Activated T-helper 2 cell treated with anti-CD3 and anti-CD28 coated beads, Interferon-gamma antibody, Interleukin-2, Interleukin-4, amounts not matched to agents 10 μg/mL and 5 μg/mL and 100 μg/mL, durations not matched to agents 14 hours and 24 hours and 36 hours (primary cell): Measurements from ENCODE around the gene GPER1. TPM values are rescaled to one million over a fixed set of nuclear protein-coding genes. Genes with fewer than 3 reads are reported as not detected.
A peak's percentile ranks its signal among the peaks of the same experiment; 100 is the strongest.
"Not testable (repeated sequence)": the region's sequence is repeated elsewhere in the genome, so short reads cannot be mapped to it uniquely, and the experiment has no call there.

Experiments used
- DNase-seq: peaks from one replicate; pipeline ENCODE4 v3.0.0; 2021; ENCODE audit warnings: low spot score
- H3K27ac Mint-ChIP-seq: one replicate; pipeline ENCODE4 v1.8.0; 2021; ENCODE audit warnings: mixed read lengths
- H3K27me3 Mint-ChIP-seq: one replicate; pipeline ENCODE4 v1.8.0; 2021; ENCODE audit warnings: low read depth, mixed read lengths
- H3K36me3 Mint-ChIP-seq: one replicate; pipeline ENCODE4 v1.8.0; 2021; ENCODE audit warnings: low read depth, mixed read lengths
- H3K4me1 Mint-ChIP-seq: one replicate; pipeline ENCODE4 v1.8.0; 2021; ENCODE audit warnings: low read depth, mixed read lengths
- H3K4me3 Mint-ChIP-seq: one replicate; pipeline ENCODE4 v1.8.0; 2021; ENCODE audit warnings: low read depth, mild to moderate bottlenecking, moderate library complexity, mixed read lengths
- H3K9me3 Mint-ChIP-seq: one replicate; pipeline ENCODE4 v1.8.0; 2021; ENCODE audit warnings: mixed read lengths
- intact Hi-C: fragments of 100-400 bp; cut with micrococcal nuclease; formaldehyde crosslinking; loops from one replicate; pipeline ENCODE4 v1.15.1; 2023
- total RNA-seq: library from RNA; stranded (reverse); gene quantifications from 2 replicates; pipeline ENCODE4 v1.2.3, GENCODE V29; 2022

GPER1 gene
- total RNA-seq, 1 donor from 2014 or later, result 0.37 TPM

GRCh38 chr7:1108264-1108920 lies 20.5 kb downstream of the GPER1 start:
- Mint-ChIP-seq H3K36me3 (no peaks in the 10 kb centered on the region), H3K27ac (no peak overlapping the region), H3K9me3 (no peaks in the 10 kb centered on the region), H3K4me3 (no peak overlapping the region), H3K27me3 (no peaks in the 10 kb centered on the region), H3K4me1 (peaks cover 11% of the 10 kb centered on the region)
- intact Hi-C loops, result no loop called here
- DNase-seq, result no peak

DNA sequence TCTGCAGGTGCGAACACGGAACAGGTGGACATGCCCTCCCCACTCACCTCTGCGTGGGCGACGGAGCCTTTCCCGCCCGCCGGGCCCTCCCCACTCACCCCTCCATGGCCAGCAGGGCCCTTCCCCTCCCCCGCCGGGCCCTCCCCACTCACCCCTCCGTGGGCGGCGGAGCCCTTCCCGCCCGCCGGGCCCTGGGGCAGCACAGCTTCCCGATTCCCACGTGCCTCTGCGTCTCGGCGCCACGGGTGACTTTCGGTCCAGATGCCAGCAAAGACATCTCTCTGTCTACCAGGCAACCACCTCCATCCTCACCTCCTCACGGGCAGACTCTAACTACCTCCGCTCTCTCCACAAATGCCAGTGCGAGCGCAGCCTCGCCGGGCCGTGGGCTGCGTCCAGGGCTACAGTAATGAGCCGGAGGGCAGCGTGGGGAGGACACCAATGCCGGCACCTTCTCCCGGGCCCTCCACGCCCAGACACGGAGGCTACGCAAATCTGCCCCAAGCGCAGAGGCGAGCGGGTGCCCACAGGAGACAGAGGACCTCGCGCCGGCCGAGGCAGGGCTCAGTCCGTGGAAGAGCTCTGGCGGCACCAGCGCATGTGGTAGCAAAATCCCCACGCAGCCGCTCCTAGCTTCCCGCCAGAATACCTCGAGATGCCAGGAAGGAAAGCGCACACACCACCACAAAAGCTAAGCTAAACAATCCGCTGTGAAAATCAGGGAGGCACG lies 21.8 kb downstream of the GPER1 start:
- no peak for DNase-seq
- intact Hi-C loops, result no loop called here
- no peak overlapping the region for H3K4me3 Mint-ChIP-seq
- H3K9me3 Mint-ChIP-seq, result no peaks in the 10 kb centered on the region
- no peak overlapping the region for H3K27ac Mint-ChIP-seq
- no peaks in the 10 kb centered on the region for H3K36me3 Mint-ChIP-seq
- no peaks in the 10 kb centered on the region for H3K27me3 Mint-ChIP-seq
- peaks cover 3% of the 10 kb centered on the region for H3K4me1 Mint-ChIP-seq

DNA sequence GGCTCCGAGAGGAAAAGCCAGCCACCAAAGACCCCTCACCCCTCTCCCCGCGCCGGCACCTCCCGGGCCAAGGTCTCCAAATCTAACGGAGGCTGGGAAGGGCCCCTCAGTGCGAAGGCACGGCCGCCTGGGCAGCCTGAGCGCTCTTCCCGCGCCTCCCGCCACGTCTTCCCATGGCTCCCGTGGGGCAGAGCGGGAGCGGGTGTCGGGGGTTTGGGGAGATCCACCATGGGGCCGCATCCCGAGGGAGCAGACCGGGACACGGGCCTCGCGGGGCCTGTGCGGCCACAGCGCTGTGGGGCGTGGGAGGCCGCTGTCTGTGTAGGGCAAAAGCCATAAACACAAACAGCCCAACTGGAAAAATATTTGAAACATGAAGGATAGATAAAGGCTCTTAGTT lies 22.4 kb downstream of the GPER1 start:
- Mint-ChIP-seq H3K36me3 (no peaks in the 10 kb centered on the region), H3K4me1 (no peaks in the 10 kb centered on the region), H3K27ac (no peak overlapping the region), H3K4me3 (no peak overlapping the region), H3K27me3 (no peaks in the 10 kb centered on the region), H3K9me3 (peaks cover 2% of the 10 kb centered on the region)
- no peak for DNase-seq
- intact Hi-C loops, result no loop called here

- Mint-ChIP-seq H3K4me1 (no peaks in the 10 kb centered on the region), H3K27me3 (no peaks in the 10 kb centered on the region), H3K36me3 (no peaks in the 10 kb centered on the region), H3K9me3 (peaks cover 9% of the 10 kb centered on the region), H3K4me3 (no peak overlapping the region), H3K27ac (no peak overlapping the region)
- intact Hi-C loops, result no loop called here
- DNase-seq, result no peak
Observed at GRCh38 chr7:1111156-1111555, 23.2 kb downstream of the GPER1 start.

- Mint-ChIP-seq H3K27me3 (no peaks in the 10 kb centered on the region), H3K4me1 (no peaks in the 10 kb centered on the region), H3K27ac (no peak overlapping the region), H3K9me3 (peaks cover 9% of the 10 kb centered on the region), H3K4me3 (no peak overlapping the region), H3K36me3 (no peaks in the 10 kb centered on the region)
- DNase-seq, result no peak
- intact Hi-C loops, result no loop called here
Observed at GRCh38 chr7:1112109-1112508, 24.2 kb downstream of the GPER1 start.

- Mint-ChIP-seq H3K27me3 (no peaks in the 10 kb centered on the region), H3K36me3 (peaks cover 6% of the 10 kb centered on the region), H3K9me3 (peaks cover 14% of the 10 kb centered on the region), H3K4me3 (no peak overlapping the region), H3K27ac (no peak overlapping the region), H3K4me1 (peaks cover 4% of the 10 kb centered on the region)
- intact Hi-C loops, result no loop called here
- DNase-seq, result no peak
Observed at GRCh38 chr7:1112625-1113547, 25.0 kb downstream of the GPER1 start.

DNA sequence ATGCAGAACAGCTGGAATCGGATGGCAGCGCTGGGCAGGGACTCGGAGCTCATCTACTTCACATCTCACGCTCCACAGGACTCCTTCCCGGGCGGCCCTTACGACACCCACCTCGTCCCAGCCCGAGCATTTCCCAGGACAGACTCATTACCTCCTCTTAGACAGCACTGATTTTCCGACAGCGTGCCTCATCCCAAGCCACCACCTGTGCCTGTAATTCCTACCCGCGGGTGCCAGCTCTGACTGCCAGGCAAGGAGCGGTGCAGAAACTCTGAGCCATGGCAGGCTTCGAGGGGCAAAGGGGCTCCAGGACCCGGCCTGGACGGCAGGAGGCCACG lies 25.6 kb downstream of the GPER1 start:
- DNase-seq, result no peak
- intact Hi-C loops, result no loop called here

DNA sequence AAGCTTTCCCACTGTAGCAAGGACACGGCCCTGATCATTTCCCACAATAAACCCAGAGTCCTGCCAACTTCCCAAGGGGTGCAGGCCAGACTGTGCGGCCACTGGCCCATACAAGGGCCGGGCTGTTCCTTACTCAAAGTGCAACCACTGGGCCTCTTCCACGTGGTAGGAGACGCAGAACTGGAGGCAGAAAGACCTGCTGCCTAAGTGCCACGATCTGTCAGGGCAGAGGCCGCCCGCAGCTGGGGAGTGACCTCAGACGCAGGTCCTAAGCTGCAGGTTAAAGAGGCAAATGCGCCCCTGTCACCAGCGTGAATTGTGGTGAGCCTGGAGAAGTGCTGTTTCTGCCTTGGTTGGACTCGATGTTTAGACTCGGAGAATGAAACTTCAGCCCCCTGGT lies 26.2 kb downstream of the GPER1 start:
- H3K4me1 Mint-ChIP-seq, result peaks cover 7% of the 10 kb centered on the region
- no peaks in the 10 kb centered on the region for H3K27me3 Mint-ChIP-seq
- intact Hi-C loops, result no loop called here
- no peak overlapping the region for H3K4me3 Mint-ChIP-seq
- H3K36me3 Mint-ChIP-seq, result peaks cover 6% of the 10 kb centered on the region
- H3K27ac Mint-ChIP-seq, result no peak overlapping the region
- no peak for DNase-seq
- peaks cover 14% of the 10 kb centered on the region for H3K9me3 Mint-ChIP-seq

More for the DNA sequence above, 25.6 kb downstream of the GPER1 start:
- Mint-ChIP-seq H3K4me3 (no peak overlapping the region), H3K27me3 (no peaks in the 10 kb centered on the region), H3K4me1 (peaks cover 6% of the 10 kb centered on the region), H3K9me3 (peaks cover 14% of the 10 kb centered on the region), H3K36me3 (peaks cover 6% of the 10 kb centered on the region), H3K27ac (no peak overlapping the region)

DNA sequence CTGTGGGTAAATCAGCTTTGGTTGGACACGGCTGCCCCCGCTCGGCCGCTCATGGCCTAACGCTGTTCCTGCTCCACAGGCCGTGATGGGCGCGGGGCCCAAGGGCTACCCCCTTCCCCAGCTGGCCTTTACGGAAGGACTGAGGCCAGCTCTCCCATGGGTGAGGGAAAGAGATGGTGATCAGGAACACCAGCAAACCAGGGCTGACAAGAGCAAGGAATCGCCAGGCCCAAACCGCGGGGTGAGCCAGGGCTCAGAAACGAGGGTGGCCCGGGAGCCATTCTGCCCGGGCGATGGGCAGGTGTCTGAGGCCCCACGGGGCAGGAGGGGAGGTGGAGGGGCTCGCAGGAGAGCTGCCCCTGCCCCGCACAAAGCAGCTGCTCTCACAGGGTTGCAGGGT lies 26.6 kb downstream of the GPER1 start:
- H3K27ac Mint-ChIP-seq, result no peak overlapping the region
- H3K9me3 Mint-ChIP-seq, result peaks cover 14% of the 10 kb centered on the region
- intact Hi-C loops, result no loop called here
- no peak overlapping the region for H3K4me3 Mint-ChIP-seq
- DNase-seq, result no peak
- peaks cover 10% of the 10 kb centered on the region for H3K4me1 Mint-ChIP-seq
- H3K27me3 Mint-ChIP-seq, result no peaks in the 10 kb centered on the region
- peaks cover 6% of the 10 kb centered on the region for H3K36me3 Mint-ChIP-seq

GRCh38 chr7:1115171-1116045 lies 27.5 kb downstream of the GPER1 start:
- intact Hi-C loops, H3K36me3 Mint-ChIP-seq, H3K4me1 Mint-ChIP-seq, DNase-seq, H3K27me3 Mint-ChIP-seq, H3K4me3 Mint-ChIP-seq: not testable (repeated sequence)
- peaks cover 14% of the 10 kb centered on the region for H3K9me3 Mint-ChIP-seq
- H3K27ac Mint-ChIP-seq, result peak overlapping the region; percentile 65

DNA sequence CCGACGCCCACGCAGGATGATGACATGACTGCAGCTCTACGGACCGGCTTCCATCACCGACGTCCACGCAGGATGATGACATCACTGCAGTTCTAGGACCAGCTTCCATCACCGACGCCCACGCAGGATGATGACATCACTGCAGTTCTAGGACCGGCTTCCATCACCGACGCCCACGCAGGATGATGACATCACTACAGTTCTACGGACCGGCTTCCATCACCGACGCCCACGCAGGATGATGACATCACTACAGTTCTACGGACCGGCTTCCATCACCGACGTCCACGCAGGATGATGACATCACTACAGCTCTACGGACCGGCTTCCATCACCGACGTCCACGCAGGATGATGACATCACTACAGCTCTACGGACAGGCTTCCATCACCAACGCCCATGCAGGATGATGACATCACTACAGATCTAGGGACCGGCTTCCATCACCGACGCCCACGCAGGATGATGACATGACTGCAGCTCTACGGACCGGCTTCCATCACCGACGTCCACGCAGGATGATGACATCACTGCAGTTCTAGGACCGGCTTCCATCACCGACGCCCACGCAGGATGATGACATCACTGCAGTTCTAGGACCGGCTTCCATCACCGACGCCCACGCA lies 28.6 kb downstream of the GPER1 start:
- peaks cover 14% of the 10 kb centered on the region for H3K9me3 Mint-ChIP-seq
- DNase-seq, H3K27me3 Mint-ChIP-seq, H3K4me3 Mint-ChIP-seq, H3K4me1 Mint-ChIP-seq, H3K27ac Mint-ChIP-seq, H3K36me3 Mint-ChIP-seq, intact Hi-C loops: not testable (repeated sequence)
